NAMALWA (cell line): ENCODE measurements around the gene SRPK1.
A peak's percentile ranks its signal among the peaks of the same experiment; 100 is the strongest.

Experiments used
- DNase-seq: peaks from one replicate; pipeline ENCODE4 v3.0.0-alpha.2; 2015; ENCODE audit warnings: low spot score

SRPK1 gene

DNA sequence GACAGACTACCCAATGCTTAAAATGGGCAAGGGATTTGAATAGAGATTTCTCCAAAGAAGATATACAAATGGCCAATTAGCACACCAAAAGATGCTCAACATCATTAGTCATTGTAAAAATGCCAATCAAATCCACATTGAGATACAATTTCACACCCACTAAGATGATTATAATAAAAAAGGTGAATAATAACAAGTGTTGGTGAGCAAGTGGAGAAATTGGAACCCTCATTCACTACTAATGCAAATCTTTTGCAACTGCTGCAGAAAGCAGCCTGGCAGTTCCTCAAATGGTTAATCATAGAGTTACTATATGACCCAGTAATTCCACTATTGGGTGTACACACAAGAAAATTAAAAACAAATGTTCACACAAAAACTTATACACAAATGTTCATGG, 103.4 kb downstream of the SRPK1 start:
- DNase-seq = no peak

DNA sequence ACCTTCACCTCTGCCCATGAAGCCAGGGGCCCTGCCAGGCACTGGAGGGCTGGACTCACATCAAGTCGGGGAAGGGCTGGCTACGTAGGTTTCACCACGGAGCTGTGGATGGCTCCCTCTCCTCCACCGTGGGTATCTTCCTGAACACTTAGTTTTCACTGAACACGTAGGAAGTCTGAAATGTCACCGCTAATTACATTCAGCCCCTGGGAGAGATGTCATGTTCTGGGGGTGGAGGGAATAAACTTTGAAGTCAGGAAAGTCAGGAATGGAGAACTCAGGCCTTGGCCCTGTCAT, 109.3 kb downstream of the SRPK1 start:
- no peak for DNase-seq

DNA sequence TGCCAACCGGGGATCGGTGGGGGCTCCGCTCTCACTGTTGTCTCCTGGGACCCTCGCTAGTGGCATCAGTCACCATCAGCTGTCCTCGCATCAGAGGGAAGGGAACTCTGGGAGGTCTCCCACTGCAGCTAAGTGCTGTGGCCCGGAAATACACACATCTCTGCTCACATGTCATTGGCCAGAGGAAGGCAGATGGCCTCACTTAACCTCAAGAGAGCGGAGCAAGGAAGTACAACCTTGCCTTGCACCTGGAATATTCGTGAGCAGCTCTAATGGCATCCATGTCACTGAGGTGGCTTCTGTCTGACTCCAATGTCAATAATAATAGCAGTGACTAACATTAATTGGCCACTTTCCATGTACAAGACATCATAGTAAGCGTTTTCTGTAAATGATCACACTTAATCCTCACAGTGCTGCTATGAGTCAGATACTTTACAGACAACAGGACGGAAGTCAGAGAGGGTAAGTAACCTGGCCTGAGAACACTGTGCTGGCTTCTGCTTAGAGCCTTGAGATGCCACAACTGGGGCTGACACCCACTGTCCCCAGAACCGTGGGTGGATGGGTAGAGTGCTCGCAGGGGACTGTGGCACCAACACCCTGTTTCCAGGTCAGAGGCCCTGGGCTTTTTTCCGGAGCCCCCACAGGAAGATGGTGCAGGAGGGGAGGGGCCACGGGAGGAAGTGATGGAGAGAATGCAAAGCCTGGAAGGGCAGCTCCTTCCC, 109.8 kb downstream of the SRPK1 start:
- DNase-seq = no peak

DNA sequence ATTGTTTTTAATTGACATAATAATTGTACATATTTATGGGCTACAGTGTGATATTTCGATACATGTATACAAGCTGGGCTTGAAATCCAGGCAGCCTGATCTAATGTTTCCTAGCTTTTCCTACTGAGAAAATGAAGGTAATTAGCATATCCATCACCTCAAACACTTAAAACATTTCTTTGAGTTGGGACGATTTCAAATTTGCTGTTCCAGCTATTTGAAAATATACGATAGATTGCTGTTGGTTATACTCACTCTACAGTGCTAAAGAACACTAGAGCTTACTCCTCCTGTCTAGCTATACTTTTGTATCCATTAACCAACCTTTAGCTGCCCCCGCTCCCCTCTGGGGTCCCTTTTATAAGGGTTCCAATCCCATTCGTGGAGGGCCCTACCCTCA, 111.1 kb downstream of the SRPK1 start:
- no peak for DNase-seq

DNA sequence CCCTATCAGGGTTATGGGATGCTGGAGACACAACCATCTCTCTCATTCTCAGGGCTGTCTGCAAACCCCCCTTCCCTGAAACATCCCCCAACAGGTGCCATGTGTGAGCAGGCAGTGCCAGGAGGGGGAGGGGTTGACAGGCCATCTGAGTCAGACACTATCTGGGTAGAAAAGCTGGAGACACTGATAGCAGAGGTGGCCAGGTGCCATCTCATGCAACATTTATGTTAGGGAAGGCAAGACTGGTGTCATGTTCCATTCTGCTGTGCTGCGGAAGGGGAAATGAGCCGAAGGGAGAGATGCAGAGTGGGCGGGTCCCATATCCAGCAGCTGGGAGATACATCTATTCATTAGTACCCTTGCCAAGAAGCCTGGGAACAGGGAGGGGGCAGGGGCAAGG, 112.2 kb downstream of the SRPK1 start:
- DNase-seq = no peak

DNA sequence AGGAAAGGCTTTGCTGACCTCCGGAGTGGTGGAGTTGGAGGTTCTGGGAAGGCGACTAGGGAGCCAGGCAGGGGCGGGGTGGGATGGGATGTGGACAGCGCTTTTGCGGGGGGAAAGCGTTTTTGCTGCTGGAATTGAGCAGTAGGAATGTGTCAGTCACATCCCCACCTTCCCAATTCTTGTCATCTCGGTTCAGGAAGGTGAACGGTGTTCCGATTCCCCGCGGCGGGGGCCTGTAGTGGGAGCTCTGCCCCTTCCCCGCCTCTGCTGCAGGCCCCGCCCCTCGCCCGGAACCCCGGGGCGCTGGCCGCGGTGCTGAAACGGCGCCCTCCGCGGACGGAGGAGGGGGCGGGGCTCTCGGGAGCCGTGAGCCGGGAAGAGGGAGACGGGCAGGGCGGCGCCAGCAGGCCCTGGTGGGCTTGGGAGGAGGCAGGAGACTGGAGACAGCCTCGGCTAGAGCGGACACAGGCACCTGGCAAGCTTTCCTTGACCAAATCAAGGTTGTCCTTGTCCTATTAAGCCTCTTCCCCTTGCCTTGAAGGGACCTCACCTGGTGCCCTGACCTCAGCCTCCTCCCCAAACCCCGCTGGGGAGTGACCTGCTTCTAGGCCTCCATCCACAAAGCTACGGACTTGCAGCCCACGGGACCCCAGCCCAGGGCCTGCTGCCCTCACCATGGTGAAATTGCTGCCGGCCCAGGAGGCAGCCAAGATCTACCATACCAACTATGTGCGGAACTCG, 115.7 kb downstream of the SRPK1 start, which contains the start of gene LHFPL5:
Gene LHFPL5, plus strand, starts transcription at position 357 of the 741 bp plus-strand sequence. Its CDS starts 319 bp downstream, at position 676.
- peak; percentile 62 for DNase-seq

DNA sequence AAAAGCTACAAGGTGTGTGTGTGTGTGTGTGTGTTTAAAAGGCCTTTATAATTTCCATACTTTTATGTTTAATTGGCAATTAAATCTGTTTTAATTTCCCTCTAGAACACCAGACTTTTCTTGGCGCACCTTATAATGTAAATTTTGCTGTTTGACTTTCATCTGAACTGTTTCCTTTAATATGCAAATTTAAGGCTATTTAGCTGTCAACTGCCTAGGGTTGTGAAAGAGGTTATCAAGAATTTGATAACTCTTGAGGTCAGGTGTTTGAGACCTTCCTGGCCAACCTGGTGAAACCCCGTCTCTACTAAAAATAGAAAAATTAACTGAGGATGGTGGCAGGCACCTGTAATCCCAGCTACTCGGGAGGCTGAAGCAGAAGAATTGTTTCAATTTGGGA, 119.8 kb downstream of the SRPK1 start:
- no peak for DNase-seq

DNA sequence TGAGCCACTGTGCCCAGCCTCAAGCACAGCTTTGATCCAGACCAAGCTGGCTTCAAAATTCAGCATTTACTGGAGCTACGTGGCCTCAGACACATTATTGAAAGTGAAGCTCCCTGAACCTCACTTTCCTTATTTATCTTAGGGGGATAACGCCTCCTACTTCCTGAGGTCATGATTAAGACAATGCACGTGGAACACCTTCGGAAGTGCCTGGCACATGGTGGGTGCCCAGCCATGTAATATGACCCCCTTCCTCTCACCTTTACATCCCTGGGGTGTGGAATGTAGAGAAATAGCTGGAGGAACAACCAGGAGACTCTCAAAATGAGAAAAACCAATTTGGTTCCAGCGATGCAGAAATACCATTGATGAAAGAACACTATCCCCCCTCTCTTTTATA, 122.2 kb downstream of the SRPK1 start:
- DNase-seq = no peak

DNA sequence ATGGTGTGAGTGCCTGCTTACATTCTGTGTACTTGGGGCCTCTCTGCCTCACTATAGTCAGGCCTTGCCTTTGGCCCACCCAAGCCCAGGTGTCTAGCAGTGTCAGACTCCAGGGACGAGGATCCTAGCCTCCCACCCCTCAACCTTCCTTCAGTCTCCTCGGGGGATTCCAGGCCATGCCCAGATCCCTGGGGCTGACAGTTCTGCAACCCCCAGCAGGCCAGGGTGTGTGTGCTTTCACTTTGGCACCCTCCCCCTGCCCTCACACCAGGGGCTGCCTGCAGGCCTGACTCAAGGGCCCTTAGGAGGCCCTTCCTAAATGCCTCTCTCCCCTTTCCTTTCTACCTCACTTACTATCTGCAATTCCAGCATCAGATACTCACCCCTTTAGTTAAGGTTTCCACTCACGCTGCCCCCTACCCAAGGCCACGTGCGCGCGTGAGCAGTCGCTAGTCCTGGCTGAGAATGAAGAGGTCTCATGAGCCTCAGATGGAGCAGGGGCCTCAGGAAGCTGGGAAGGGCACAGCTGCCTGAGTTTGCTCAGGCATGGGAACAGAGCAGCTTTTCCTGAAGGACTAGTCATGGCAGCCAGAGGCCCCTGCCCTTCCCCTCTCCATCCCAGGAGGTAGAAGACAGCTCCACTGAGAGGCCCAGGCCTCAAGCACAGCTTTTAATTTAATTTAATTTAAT, 122.9 kb downstream of the SRPK1 start:
- DNase-seq = no peak

DNA sequence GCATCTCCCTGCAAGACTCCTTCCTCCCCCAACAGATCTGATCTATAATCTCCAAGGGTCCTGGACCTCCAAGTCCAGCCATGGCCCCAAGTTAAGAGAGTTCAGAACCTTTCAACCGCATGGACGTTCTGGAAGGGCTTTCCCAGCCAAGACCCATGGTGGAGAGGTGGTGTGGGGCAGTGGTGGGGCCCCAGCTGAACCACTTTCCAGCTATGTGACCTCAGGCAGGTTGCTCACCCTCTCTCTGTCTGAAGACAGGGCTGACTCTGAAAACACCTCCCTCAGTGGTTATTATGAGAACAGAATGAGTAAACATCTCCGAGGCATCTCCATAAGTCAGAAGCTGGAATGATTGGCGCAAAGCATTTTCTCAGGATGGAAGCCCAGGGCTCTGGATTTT, 124.7 kb downstream of the SRPK1 start:
- DNase-seq = no peak

DNA sequence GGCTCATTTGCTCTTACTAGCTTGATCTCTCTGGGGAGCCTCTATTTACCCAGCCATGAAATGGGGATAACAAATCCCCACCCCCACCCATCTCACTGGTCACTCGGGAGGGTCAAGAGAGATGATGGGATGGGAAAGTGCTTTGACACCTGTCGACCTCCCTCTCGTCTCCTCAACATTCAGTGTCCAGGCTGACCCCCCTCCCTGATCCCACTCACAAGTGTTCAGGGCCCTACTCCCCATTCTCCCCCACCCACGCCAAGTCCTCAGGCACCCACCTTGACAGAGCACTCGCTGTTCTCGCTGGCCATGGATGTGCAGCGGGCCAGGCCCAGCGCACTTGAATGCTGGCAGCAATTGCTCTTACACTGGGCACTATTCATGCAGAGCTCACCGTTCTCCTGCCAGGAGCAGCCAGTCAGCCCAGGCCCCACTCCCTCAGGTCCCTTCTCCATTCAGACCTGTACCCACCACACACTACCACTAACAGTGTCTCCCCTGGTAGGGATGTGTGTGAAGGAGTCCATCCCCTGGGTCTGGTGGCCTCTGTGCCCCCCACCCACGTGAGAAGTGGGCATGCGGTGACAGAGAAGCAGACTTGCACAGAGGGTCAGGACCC, 125.3 kb downstream of the SRPK1 start:
- no peak for DNase-seq

DNA sequence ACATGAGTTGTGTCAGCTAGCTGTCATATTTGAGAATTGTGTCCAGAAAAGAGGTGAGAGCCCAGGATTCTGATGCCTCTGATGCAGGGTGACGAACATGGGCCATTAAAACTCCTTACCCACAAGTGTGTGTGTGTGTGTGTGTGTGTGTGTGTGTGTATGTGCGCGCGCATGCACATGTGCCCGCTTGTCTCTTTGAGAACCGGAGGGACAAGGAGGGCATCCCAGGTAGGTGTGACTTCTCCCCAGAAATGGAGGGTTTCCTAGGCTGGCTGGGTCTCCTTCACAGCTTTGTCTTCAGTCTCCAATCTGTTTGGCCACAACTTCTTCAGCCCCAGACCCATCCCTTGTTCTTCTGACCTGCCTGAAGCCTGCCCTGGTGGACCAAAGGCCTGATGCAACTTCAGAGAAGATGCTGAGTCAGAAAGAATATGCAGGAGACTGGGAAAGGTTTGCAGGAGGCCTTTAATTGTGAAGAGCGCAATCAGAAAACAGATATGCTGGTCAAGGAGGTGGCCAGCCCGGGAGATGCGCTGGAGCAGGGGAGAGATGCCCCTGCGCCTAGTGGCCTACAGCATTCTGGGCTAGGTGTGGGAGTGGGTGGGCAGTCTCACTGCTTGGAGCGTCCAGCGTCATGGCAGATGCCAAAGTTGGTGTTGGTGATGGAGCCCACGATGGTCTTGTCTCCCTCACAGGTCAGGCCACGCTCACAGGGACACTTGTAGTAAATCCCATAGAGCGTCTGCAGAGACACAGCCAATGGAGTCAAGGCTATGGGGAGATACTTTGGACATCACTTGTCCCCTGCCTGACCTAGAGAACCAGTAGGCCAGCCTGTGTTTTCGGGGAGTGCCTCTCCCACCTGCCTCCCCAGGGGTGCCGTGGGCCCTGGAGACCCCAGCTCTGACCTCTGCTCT, 126.1 kb downstream of the SRPK1 start:
- no peak for DNase-seq

DNA sequence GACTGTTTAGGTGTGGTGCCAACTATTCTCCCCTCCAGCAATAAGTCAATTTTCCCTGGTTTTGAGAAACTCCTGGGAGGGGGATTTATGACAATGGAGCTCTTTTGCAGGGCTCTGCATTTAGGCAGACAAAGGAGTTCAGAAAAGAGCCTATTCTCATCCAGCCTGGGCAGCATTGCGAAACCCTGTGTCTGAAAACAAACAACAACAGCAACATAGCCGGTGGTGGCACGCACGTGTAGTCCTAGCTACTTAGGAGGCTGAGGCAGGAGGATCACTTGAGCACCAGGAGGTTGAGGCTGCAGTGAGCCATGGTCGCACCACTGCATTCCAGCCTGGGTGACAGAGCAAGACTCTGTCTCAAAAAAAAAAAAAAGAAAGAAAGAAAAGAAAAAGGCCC, 130.2 kb downstream of the SRPK1 start:
- DNase-seq = no peak

DNA sequence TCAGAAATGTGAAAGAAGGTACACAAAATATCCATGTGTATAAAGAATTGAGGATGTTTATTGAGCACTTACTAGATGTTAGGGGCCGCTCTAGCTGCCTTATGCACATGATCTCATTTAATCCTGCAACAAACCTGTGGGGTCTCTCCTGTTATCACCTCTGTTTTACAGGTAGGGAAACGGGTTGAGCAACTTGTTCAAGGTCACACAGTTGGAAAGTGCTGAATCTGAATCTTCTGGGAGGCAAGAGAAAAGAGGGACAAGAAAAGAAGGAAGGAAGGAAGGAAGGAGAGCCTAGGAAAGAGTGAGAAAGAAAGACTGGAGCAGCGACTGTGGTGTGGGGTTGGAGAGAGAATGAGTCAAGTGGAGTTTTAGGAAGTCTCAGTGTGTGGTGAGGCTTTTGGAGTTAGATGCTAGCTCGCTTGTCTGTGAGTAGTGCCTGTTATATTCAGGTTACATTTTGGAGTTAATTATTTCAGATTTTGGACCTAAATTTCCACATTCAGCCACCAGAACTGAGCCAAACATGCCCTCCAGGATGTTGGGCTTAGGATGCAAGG, 132.4 kb downstream of the SRPK1 start:
- no peak for DNase-seq

DNA sequence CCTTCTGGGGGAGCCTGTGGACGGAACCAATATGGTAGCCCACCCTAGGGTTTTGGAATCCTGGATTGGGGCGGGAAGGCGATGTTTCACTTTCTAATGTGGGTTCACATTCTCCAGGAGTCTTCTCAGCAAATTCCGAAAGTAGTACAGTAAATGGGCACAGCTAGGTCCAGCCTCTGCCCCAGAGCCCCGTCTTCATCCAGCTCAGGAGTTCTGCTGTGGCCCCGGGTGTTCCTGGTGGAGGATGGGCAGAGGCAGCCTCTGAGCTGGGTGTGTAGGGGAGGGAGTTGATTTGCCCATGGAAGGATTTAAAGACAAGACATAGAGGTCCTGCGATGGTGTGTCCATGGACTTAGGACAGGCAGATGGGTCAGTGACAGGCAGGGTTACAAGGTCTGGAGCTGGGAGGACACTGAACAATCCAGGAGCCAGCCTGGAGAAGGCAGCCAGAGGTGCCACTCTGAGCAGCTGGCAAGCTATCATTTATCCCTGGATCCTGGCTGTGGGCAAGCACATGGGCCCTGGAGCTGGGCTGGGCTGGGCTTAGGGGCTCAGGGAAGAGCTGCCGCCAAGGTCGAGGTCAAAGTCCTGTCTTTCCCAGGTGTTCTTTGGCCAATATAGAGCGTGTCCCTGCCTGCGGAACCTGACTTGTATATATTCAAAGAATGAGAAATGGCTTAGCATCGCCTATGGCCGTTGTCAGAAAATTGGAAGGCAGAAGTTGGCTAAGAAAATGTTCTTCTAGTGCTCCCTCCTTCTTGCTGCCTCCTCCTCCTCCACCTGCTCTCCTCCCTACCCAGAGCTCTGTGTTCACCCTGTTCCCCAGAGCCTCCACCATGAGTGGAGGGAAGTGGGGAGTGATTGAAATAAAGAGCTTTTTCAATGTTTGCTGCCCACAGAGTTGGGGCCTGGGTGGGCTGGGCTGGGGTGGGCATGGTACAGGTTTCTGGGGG, 133.4 kb downstream of the SRPK1 start:
- no peak for DNase-seq

DNA sequence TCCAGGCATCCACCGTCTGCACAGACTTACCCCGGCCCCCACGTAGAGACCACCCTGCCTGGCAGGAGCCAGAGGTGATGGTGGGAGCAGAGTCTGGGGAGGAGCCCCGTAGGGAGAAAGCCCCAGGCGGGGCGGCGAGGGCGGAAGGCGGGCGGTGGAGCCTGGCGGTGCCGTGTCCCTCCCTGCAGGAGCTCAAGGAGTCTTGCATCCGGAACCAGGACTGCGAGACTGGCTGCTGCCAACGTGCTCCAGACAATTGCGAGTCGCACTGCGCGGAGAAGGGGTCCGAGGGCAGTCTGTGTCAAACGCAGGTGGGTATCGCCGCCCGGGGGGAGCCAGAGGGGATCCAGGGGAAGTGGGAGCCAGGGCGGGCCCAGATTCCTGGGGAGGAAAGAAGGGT, 134.1 kb downstream of the SRPK1 start:
- DNase-seq = no peak

DNA sequence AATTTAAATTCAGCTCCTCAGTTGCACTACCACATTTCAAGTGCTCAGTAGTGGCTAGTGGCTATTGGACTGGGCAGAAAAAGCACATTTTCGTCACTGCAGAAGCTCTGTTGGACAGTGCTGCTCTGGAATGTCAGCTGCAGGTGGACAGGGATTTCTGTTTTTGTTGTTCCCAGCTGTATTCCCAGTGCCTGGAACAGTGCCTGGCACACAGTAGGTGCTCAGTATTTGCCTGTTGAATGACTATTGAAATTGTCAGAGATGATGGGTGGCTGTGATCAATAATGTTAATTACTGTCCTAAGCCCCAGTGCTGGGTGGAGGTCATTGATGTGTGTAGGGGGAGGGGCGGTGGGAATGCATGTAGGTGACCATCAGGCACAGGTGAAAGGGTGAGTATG, 134.6 kb downstream of the SRPK1 start:
- DNase-seq = no peak

DNA sequence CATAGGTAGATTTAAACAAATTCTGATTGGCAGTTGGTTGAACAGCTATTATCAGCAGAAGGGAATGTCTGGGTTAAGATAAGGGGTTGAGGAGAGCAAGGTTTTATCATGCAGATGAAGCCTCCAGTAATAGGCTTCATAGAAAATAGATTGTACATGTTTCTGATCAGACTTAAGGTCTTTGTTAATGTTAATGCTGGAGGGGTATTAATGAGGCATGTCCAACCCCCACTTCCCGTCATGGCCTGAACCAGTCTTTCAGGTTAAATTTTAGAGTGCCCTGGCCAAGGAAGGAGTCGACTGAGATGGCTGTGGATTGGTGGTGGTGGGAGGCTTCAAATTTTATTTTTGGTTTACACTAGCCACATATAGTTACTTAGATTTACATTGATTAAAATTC, 136.7 kb downstream of the SRPK1 start:
- DNase-seq = no peak
